KBM-7 (cell line): ENCODE measurements around the gene SEC31A.
A peak's percentile ranks its signal among the peaks of the same experiment; 100 is the strongest.
"Not testable (repeated sequence)": the region's sequence is repeated elsewhere in the genome, so short reads cannot be mapped to it uniquely, and the experiment has no call there.

Source experiments
- DNase-seq: peaks from one replicate; pipeline ENCODE4 v3.0.0-alpha.2; 2015
- in situ Hi-C: fragments of 300-500 bp; cut with MboI; formaldehyde crosslinking; loops from 2 replicates; pipeline ENCODE4 v1.14.3; 2020; ENCODE audit warnings: low sequenced_read_pairs, low pct_unique_long_range_greater_than_20kb, mixed read lengths

The SEC31A gene

DNA sequence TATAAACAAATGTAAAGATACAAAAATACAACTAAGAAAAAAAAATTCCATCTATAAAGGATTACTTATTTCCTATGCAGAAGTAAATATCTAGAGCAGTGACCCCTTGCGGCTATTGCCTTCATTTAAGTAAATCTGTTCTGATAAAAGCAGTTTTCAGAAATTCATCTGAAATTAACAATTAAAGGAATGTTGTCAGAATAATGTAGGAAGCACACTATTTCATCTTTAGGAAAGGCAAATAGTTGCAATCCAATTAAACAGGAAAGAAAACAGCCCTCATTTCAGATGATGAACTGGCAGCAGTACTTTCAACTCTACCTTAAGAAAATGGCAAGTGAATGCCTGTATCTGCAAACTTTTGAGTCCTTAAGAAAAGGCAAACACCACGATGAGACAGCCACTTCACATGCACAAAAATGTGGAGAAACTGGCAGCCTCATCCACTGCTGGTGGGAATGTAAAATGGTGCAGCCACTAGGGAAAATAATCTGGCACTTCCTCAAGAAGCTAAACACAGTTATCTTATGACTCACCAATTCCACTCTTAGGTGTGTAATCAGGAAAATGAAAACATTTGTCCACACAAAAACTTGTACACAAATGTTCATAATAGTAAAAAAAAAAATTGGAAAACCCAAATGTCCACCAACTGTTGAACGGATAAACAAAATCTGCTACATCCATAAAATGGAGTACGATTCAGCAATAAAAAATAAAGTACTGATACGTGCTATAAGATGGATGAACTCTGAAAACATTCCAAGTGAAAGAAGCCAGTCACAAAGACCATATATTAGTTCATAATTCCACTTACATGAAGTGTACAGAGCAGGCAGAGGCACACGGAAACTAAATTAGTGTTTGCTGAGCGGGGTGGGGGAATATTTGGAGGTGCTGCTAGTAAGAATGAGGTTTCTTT, 7.6 kb upstream of the SEC31A start:
- DNase-seq: peak; percentile 33
- in situ Hi-C loops: no loop called here

DNA sequence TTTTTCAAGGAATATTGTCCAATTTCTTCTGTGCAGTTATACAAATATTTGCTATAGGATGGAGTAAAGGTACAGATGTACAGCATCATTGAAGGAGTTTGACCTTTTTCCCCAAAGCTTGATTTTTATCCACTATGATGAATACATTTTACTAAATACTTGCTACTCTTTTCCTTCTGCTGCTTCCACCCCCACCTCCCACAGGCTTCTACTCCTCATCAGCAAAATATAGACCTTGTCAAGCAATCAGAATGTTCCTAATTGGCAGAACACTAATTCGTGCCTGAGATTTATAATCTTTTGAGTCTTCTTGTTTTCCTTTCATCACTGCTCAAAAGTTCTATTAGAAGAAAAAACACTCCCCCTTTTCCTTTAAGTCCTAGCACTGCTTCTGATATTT, 5.8 kb upstream of the SEC31A start:
- in situ Hi-C loops: no loop called here
- no peak for DNase-seq

DNA sequence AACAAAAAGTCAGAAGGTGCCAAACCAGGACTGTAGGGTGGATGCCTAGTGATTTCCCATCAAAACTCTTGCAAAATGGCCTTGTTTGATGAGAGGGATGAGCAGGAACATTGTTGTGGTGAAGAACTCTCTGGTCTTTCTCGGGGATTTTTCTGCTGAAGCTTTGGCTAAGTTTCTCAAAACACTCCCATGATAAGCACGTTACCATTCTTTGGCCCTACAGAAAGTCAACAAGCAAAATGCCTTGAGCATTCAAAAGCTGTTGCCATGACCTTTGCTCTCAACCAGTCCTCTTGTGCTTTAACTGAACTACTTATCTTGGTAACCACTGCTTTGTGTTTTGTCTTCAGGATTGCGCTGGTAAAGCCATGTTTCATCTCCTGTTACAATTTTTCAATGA, 3.0 kb upstream of the SEC31A start:
- DNase-seq: no peak
- in situ Hi-C loops: no loop called here

DNA sequence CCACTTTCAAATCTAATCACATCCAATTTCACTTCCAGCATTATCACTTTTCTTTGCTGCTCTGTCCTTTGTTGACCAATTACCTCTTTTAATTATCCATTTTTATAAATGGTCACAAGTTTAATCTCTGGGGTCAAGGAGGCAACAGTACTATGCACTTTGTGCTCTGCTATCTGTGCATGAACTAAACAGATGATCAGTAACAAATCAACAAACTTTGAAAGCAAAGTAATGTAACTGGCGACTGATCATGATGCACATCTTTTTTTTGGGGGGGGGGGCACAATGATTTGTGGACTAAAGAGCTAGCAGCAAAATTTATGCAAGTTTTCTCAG, 1.5 kb upstream of the SEC31A start:
- in situ Hi-C loops: no loop called here
- DNase-seq: no peak

DNA sequence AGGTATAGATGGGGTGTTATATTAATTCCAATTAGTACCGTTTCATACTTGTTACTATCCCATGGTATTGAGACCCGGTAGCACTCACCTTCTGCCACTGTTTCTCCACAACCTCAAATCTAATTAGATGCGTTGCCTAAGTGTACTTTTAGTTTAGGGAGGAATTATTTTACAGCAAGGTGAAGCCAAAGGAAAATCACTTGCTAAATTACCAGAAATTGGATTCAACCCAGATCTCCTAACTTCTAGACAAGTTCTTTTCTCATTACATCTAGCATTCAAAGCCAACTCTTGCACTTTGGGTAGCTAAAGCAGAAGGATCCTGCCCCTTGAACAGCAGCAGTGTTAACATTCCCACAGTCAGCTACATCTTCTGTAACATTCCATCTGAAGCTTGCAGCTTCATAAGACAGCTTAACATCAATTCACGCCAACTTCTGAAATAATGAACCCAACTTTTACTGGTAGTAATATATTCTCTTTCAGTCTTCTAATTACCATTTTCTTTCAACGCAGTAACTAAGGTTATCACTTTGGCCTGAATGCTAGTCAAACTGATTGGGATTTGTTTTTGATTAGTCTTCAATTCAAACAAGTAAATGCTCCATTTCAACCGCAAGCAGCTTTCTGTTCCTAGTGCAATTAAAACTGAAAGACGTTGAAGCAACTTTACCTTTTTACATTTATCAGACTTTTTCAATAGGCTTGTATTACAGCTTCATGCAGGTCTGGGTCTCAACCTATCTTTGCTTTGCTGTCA, 934 bp upstream of the SEC31A start:
- in situ Hi-C loops: no loop called here
- DNase-seq: peak; percentile 15

DNA sequence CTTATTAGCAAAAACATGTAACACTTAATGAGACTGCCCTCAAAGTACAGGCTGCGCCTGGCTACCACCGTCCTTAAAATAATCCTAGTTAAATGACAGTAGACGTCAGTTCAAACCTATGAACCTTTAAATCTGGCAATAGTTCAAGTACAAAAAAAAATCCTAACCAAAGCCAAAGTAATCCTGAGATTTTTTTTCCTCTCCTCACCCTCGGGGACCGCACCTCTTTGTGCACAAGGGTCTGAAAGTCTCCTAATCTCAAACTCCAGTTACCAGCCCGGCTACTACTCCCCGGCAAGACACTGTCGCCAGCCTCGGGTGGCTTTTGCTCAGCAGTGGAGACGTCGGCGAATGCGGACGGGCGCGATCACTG, 439 bp downstream of the SEC31A start:
- in situ Hi-C loops: no loop called here

DNA sequence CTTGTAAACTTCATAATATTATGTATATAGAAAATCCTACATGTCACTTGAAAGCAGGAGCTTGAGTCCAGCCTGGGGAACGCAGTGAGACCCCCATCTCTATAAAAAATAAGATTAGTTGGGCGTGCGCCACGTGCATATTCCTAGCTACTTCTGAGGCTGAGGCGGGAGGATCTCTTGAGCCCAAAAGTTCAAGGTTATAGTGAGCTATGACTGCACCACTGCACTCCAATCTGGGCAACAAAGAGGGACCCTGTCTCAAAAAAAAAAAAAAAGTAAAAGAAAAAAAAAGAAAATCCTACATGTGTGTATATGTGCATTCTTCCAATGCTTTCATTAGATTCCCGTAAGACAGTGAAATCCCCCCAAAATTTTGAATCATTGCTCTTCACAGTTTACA, 1.7 kb downstream of the SEC31A start:
- in situ Hi-C loops: no loop called here
- DNase-seq: peak; percentile 19

More for the DNA sequence above, 439 bp downstream of the SEC31A start:
- no peak for DNase-seq

DNA sequence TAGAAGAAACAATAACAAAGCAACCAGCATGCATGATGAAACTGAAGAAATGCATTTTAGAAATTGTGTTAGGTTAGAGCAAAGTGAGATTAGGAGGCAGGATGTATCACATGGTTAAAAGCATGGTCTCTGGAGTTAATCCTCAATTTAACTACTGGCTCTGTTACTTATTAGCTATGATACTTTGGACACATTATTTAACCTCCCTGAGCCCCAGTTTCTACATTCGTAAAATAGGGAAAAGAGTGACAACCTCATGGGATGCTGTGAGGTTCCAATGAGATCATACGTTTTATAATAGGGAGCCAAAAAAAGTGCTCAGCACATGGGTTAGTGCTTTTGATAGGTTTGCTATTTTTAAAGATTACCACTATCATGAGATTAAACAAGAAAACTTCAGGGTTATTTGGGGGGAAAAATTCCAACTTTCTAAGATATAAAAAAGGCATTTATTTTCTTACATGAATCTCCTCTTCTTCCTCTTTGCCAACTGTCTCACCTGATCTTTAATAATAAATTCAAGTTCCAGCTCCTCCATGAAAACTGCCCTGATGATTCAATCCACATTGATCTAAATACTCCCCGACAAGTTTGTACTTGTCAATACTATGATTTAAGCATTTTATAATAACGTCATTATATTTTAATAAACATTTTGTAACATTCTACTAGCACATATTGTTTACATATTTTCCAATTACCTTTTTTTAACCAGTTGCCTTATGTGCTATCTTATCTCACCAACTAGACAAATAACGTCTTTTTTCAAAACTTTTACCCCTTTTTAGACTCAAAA, 4.6 kb downstream of the SEC31A start:
- DNase-seq: no peak
- in situ Hi-C loops: no loop called here

DNA sequence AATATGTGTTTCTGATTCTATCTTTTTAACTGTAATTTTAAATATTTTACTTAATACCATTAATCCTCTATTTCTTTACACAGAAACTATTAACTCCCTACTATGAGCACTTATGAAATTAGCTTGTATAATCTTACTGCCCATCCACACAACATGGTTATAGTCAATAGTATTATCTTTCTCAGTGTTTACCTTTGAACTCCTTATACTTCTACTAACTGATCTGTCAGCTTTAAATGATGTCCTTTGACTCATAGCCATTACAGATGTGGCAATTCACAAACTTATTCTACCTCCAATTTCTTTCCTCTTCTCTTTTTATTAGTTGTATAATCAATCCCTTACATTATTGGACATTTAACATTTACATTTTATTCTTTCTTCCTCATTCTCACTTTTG, 5.5 kb downstream of the SEC31A start:
- in situ Hi-C loops: no loop called here
- DNase-seq: no peak

DNA sequence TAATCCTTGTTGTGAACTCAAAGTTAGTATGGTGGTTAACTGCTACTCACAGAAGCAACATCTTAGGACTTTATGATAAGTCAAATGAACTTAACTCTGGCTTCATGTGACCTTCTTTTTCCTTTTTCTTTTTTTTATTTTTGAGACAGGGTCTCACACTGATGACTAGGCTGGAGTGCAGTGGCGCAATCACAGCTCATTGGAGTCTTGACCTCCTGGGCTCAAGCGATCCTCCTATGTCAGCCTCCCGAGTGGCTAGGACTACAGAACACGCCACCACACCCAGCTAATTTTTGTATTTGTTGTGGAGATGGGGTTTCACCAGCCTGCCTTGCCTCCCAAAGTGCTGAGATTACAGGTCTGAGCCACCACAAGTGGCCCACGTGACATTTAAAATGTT, 22.4 kb downstream of the SEC31A start:
- no peak for DNase-seq
- in situ Hi-C loops: no loop called here

DNA sequence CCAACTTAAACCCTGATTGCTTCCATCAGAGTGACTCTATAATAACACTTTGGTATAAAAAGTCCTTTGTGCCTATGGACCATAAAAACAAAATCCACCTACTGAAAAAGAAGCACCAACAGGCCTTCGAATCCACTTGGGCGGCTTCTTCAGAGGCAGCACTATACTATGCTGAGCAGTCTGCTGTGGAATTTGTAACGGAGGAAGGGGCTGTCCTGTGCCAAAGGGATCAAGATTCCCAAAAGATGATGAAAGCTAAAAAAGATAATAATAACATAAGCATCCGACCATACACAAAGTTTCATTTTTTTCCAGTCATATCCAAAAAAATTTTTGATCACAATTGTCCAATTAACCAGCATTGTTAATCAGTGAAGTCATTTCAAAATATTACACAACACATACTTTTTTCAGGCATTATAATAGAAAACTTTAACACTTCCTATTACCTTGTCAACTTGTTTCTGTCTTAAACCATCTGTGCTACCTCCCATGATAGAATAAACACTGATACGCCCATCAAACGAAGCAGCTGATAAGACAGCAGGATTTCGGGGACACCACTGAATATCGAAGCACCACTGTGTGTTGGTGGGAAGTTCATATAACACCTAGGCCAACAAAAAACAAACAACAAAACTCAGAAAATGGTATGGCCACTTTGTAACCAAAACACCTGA, 24.1 kb downstream of the SEC31A start:
- no peak for DNase-seq
- in situ Hi-C loops: no loop called here

DNA sequence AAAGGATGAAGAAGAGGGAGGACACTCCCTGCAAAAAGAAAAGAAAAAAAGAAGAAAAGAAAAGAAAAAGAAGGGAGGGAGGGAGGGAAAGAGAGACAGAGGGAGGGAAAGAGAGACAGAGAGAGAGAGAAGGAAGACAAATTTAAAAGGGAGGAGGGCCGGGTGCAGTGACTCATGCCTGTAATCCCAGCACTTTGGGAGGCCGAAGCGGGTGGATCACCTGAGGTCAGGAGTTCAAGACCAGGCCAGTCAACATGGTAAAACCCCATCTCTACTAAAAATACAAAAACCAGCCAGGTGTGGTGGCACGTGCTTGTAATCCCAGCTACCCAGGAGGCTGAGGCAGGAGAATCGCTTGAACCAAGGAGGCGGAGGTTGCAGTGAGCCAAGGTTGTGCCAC, 24.9 kb downstream of the SEC31A start:
- DNase-seq: peak; percentile 19
- in situ Hi-C loops: not testable (repeated sequence)

DNA sequence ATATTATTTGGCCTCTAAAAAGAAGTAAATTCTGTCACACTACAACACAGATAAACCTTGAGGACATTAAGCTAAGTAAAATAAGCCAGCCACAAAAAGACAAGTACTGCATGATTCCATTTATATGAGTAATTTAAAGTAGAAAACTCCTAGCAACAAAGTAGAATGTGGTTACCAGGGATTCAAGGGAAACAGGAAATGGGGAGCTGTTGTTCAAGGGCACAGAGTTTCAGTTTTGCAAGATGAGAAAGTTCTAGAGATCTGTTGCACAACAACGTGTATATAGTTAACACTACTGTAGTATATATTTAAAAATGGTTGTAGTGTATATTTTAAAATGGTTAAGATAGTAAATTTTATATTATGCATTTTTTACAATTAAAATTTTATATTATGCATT, 25.4 kb downstream of the SEC31A start:
- DNase-seq: peak; percentile 75
- in situ Hi-C loops: no loop called here

DNA sequence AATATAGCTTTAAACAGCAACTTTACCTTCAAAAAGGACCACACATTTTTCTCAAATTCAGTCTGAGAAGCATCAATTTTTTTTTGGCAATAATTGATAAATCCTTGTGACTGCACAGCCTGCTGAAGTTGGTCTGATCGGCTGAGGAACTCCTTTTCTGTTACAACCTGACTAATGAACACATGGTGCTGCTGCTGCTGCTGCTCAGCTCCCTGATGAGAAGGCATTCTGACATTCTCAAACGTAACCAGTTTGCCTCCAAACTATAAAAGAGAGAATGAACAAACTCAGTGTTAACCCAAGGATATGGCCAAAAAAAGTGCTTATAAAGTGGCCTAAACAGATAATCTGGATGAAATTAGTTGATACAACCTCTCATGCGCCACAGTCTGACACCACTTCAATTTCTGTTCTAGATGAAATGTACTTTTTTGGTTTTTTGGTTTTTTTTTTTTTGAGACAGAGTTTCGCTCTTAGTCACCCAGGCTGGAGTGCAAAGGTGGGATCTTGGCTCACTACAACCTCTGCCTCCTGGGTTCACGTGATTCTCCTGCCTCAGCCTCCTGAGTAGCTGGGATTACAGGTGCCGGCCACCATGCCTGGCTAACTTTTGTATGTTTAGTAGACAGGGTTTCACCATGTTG, 26.5 kb downstream of the SEC31A start:
- no peak for DNase-seq
- in situ Hi-C loops: no loop called here

DNA sequence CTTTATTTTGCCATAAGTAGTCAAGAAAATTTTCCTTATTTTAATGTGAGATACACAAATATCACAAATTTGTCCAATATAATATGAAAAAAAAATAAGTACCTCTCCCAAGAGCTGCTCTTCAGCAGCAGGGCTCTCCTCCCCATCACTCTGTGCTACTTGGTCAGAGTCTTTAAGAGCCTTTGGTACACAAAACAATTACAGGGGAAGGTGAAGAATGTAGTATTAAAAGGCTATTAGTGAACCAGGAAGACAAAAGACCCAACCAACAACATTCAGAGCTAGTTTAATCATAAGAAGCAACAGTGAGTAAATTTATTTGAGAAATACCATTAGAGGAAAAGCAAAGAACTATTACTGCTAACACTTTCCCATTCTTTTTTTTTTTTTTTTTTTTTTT, 29.4 kb downstream of the SEC31A start:
- in situ Hi-C loops: no loop called here

DNA sequence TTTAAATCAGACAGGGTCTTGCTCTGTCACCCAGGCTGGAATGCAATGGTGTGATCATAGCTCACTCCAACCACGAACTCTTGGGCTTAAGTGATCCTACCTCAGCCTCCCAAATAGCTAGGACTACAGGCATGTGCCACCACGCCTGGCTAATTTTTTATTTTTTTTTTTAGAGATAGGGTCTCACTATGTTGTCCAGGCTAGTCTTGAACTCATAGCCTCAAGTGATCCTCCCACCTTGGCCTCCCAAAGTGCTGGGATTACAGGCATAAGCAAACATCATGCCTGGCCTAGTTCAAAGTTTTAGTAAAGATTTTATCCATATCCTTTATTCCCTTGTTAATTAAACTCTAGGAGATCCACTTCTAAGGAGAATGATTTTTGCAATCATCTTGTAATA, 30.5 kb downstream of the SEC31A start:
- in situ Hi-C loops, DNase-seq: not testable (repeated sequence)

More for the DNA sequence above, 29.4 kb downstream of the SEC31A start:
- no peak for DNase-seq

DNA sequence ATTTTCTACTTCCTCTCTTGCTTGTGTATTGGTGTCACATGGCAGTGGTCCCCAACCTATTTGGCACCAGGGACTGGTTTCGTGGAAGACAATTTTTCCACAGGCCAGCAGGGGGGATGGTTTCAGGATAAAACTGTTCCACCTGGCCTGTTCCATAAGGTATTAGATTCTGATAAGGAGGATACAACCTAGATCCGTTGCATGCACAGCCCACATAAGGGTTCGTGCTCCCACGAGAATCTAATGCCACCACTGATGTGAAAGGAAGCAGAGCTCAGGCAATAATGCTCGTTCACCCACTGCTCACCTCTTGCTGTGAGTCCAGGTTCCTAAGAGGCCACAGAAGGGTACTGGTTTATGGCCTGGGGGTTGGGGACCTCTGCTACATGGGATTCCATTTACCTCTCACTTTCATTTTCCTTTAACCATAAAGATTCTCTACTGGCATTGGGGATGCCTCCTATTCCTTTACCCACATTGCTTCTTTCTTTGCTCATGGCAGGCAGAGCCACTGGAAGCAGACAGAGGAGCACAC, 38.1 kb downstream of the SEC31A start:
- in situ Hi-C loops: no loop called here
- peak; percentile 18 for DNase-seq

DNA sequence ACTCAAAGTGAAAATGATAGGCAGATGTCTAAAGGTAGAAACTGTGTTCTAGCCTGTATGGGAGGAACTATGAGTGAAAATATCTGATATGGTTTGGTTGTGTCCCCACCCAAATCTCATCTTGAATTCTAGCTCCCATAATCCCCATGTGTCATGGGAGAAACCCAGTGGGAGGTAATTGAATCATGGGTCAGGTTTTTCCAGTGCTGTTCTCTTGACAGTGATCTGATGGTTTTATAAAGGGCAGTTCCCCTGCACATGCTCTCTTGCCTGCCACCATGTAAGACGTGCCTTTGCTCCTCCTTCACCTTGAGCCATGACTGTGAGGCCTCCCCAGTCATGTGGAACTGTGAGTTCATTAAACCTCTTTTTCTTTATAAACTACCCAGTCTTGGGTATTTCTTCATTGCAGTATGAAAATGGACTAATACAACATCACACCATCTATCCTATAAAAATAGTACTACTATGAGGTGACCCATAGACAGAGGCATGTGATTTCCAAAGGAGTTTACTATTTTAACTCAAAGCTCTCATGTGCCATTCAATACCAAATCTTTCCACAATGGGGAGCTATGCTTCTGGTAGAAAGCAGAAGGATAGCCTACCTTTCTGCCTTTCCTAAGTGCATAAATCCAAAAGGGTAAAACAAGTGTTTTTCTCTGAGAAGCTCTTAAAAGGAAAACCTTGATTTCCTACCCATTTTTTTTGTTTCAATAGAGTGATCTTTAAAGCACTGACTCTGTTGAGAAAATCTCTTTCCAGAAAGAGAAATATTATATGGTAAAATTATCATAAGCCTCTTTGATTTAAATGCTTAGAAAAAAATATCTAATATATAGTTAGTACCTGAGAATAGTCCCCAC, 38.8 kb downstream of the SEC31A start:
- in situ Hi-C loops: no loop called here
- peak; percentile 51 for DNase-seq
